ENCODE data around the gene ARV1. TPM values are rescaled to one million over a fixed set of nuclear protein-coding genes. Genes with fewer than 3 reads are reported as not detected.
"Not testable (repeated sequence)": the region's sequence is repeated elsewhere in the genome, so short reads cannot be mapped to it uniquely, and the experiment has no call there.

Gene ARV1
- polyA plus RNA-seq, 1 experiment = 14.1 TPM

GRCh38 chr1:231040800-231041718 lies 62.2 kb downstream of the ARV1 start:
- POLR2A ChIA-PET = no interaction called here
- TF ChIP-seq, protein P1, sequence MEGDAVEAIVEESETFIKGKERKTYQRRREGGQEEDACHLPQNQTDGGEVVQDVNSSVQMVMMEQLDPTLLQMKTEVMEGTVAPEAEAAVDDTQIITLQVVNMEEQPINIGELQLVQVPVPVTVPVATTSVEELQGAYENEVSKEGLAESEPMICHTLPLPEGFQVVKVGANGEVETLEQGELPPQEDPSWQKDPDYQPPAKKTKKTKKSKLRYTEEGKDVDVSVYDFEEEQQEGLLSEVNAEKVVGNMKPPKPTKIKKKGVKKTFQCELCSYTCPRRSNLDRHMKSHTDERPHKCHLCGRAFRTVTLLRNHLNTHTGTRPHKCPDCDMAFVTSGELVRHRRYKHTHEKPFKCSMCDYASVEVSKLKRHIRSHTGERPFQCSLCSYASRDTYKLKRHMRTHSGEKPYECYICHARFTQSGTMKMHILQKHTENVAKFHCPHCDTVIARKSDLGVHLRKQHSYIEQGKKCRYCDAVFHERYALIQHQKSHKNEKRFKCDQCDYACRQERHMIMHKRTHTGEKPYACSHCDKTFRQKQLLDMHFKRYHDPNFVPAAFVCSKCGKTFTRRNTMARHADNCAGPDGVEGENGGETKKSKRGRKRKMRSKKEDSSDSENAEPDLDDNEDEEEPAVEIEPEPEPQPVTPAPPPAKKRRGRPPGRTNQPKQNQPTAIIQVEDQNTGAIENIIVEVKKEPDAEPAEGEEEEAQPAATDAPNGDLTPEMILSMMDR (IDR thresholded peaks at IDR 0.05; ENCODE audit: insufficient read depth, low read depth, low read length) = no peak
- Histone ChIP-seq H3K36me3 (ENCODE audit: control insufficient read depth, insufficient read depth, low read length) (no peaks in the 10 kb centered on the region), H3K4me3 (ENCODE audit: low read depth, low read length) (peak overlapping the region; percentile 81), H3K27me3 (ENCODE audit: control insufficient read depth, insufficient read depth, low read length) (peaks cover 7% of the 10 kb centered on the region)
- CTCF ChIA-PET = interaction anchor here (0.6 to 1.4 kb wide), 5 partner anchors 9 to 201 kb away, joined by 3 to 4 read pairs (median 3); no protein-coding TSS in a partner anchor
- DNase-seq (ENCODE audit: low read depth) = no peak

DNA sequence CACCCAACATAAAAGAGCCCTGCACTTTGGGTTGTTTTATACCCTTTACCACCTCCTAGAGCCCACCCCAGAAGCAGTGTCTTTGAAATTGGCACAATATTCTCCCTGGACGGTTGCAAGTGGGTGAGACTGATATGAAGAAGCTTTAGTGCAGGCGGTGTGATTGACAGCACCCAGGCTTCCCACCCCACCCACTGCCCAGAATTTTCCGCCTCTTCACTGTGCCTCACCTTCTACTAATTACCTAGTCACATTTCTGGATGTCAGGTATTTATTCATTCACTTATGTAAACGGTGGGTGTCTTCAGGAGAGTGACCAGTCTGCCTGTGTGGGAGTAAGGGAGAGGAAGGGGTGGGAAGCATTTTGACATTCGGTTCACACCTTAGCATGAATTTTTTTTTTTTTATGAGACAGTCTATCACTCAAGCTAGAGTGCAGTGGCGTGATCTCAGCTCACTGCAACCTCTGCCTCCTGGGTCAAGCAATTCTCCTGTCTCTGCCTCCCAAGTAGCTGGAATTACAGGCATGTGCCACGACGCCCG lies 62.9 kb downstream of the ARV1 start:
- no peak overlapping the region for H3K4me3 ChIP-seq (ENCODE audit: low read depth, low read length)
- ChIA-PET CTCF (interaction anchor here (0.7 to 0.9 kb wide), 2 partner anchors 8 to 119 kb away, joined by 3 to 4 read pairs; no protein-coding TSS in a partner anchor), POLR2A (no interaction called here)
- peaks cover 7% of the 10 kb centered on the region for H3K27me3 ChIP-seq (ENCODE audit: control insufficient read depth, insufficient read depth, low read length)
- TF ChIP-seq, protein P1 (IDR thresholded peaks at IDR 0.05; ENCODE audit: insufficient read depth, low read depth, low read length) = no peak
- DNase-seq (ENCODE audit: low read depth) = no peak
- no peaks in the 10 kb centered on the region for H3K36me3 ChIP-seq (ENCODE audit: control insufficient read depth, insufficient read depth, low read length)

GRCh38 chr1:231044588-231044987 lies 65.7 kb downstream of the ARV1 start:
- Histone ChIP-seq H3K27me3 (ENCODE audit: control insufficient read depth, insufficient read depth, low read length) (peaks cover 10% of the 10 kb centered on the region), H3K36me3 (ENCODE audit: control insufficient read depth, insufficient read depth, low read length) (no peaks in the 10 kb centered on the region), H3K4me3 (ENCODE audit: low read depth, low read length) (no peak overlapping the region)
- ChIA-PET POLR2A (no interaction called here), CTCF (no interaction called here)
- TF ChIP-seq, protein P1 (IDR thresholded peaks at IDR 0.05; ENCODE audit: insufficient read depth, low read depth, low read length) = no peak
- DNase-seq (ENCODE audit: low read depth) = no peak

DNA sequence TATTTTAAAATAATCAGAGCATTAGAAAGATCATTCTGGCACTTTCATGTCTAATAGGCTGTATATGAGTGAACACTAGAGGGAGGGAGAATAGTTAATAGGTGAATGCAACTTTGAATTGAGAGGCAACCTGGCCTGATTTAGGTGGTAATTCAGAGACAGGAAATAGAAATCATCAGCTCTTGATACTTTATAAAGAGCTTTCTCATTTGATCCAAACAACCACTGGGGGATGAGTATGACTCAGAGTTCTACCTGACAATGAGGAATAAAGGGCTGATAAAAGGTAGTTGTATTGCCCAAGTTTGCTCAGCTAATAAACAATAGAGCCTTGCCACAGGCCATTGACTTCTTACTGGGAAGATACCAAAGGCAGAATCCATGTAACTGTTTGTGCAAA lies 66.4 kb downstream of the ARV1 start:
- DNase-seq (ENCODE audit: low read depth) = no peak
- POLR2A ChIA-PET = no interaction called here
- CTCF ChIA-PET = no interaction called here
- H3K4me3 ChIP-seq (ENCODE audit: low read depth, low read length) = no peak overlapping the region
- TF ChIP-seq, protein P1 (IDR thresholded peaks at IDR 0.05; ENCODE audit: insufficient read depth, low read depth, low read length) = no peak
- no peaks in the 10 kb centered on the region for H3K36me3 ChIP-seq (ENCODE audit: control insufficient read depth, insufficient read depth, low read length)
- peaks cover 10% of the 10 kb centered on the region for H3K27me3 ChIP-seq (ENCODE audit: control insufficient read depth, insufficient read depth, low read length)

DNA sequence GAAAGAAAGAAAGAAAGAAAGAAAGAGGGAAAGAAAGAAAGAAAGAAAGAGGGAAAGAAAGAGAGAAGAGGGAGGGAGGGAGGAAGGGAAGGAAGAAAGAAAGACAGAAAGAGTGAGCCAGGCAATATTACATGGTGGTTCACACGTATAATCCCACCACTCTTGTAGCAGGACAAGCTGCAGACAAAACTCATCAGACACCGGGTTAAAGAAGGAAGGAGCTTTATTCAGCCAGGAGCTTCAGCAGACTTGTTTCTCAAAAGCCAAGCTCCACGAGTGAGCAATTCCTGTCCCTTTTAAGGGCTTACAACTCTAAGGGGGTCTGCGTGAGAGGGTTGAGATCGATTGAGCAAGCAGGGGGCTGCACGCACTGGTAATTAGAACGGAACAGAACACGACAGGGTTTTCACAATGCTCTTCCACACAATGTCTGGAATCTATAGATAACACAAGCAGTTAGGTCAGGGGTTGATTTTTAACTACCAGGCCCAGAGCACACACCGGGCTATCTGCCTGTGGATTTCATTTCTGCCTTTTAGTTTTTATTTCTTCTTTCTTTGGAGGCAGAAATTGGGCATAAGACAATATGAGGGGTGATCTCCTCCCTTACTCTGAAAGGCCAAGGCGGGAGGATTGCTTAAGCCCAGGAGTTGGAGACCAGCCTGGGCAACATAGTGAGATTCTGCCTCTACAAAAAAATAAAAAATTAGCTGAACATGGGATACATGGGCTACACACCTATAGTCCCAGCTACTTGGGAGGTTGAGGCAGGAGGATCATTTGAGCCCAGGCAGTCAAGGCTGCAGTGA lies 67.2 kb downstream of the ARV1 start:
- H3K36me3 ChIP-seq (ENCODE audit: control insufficient read depth, insufficient read depth, low read length); CTCF ChIA-PET; H3K4me3 ChIP-seq (ENCODE audit: low read depth, low read length); H3K27me3 ChIP-seq (ENCODE audit: control insufficient read depth, insufficient read depth, low read length); DNase-seq (ENCODE audit: low read depth); POLR2A ChIA-PET: not testable (repeated sequence)

Data from BJ (cell line).